WTC11 (cell line): ENCODE results near the gene GABARAPL2. TPM values are rescaled to one million over a fixed set of nuclear protein-coding genes. Genes with fewer than 3 reads are reported as not detected.

Experiments
- ATAC-seq: fragments of 200-7000 bp; cut with Tn5 transposase; 2 replicates; pipeline ENCODE4 v1.10.0; 2021; ENCODE audit warnings: mild to moderate bottlenecking, moderate library complexity
- CTCF ChIA-PET: fragments of 300-600 bp; sonication (Branson Sonifier 250); formaldehyde crosslinking; loops from one replicate; lab custom pipeline; 2021; ENCODE audit warnings: antibody characterized with exemption; lab: Charles Lee
- POLR2A ChIA-PET: fragments of 350-600 bp; sonication (Branson Sonifier 250); formaldehyde crosslinking; loops from one replicate; lab custom pipeline; 2021; ENCODE audit warnings: antibody characterized with exemption; lab: Charles Lee
- DNase-seq: peaks from one replicate; pipeline ENCODE4 v3.0.0; 2021; ENCODE audit warnings: low spot score
- H3K27ac Mint-ChIP-seq: 2 replicates; pipeline ENCODE4 v1.8.0; 2021; ENCODE audit warnings: mixed read lengths
- H3K27me3 Mint-ChIP-seq: 2 replicates; pipeline ENCODE4 v1.8.0; 2021; ENCODE audit warnings: low read depth, mild to moderate bottlenecking, moderate library complexity, mixed read lengths
- H3K36me3 Mint-ChIP-seq: 2 replicates; pipeline ENCODE4 v1.8.0; 2021; ENCODE audit warnings: mixed read lengths
- H3K4me1 Mint-ChIP-seq: 2 replicates; pipeline ENCODE4 v1.8.0; 2022; ENCODE audit warnings: mixed read lengths
- H3K4me3 Mint-ChIP-seq: 2 replicates; pipeline ENCODE4 v1.8.0; 2021; ENCODE audit warnings: mild to moderate bottlenecking, moderate library complexity, mixed read lengths
- H3K9me3 Mint-ChIP-seq: 2 replicates; pipeline ENCODE4 v1.8.0; 2021; ENCODE audit warnings: mixed read lengths
- ARID4B ChIP-seq: sonication (generic); formaldehyde crosslinking; IDR thresholded peaks from 2 replicates; pipeline ENCODE4 v1.8.0; 2023; ENCODE audit warnings: missing genetic modification reagents, mild to moderate bottlenecking, borderline replicate concordance
- ATF1 ChIP-seq: sonication (generic); formaldehyde crosslinking; IDR thresholded peaks from 2 replicates; pipeline ENCODE4 v1.8.1; 2023; ENCODE audit warnings: mild to moderate bottlenecking, moderate library complexity, missing genetic modification reagents
- CBFB ChIP-seq: sonication (generic); formaldehyde crosslinking; IDR thresholded peaks from 2 replicates; pipeline ENCODE4 v1.8.1; 2022; ENCODE audit warnings: mild to moderate bottlenecking, low read depth, missing genetic modification reagents
- CREB1 ChIP-seq: sonication (generic); formaldehyde crosslinking; IDR thresholded peaks from 2 replicates; pipeline ENCODE4 v1.8.0; 2023; ENCODE audit warnings: mild to moderate bottlenecking, missing genetic modification reagents
- ELF4 ChIP-seq: sonication (generic); formaldehyde crosslinking; IDR thresholded peaks from 2 replicates; pipeline ENCODE4 v1.8.1; 2022; ENCODE audit warnings: low read depth, mild to moderate bottlenecking, moderate library complexity, missing genetic modification reagents
- FOXP1 ChIP-seq: sonication (generic); formaldehyde crosslinking; IDR thresholded peaks from 2 replicates; pipeline ENCODE4 v1.8.0; 2022; ENCODE audit warnings: missing genetic modification reagents, mild to moderate bottlenecking, moderate library complexity, borderline replicate concordance
- GABPB1 ChIP-seq: sonication (generic); formaldehyde crosslinking; IDR thresholded peaks from 2 replicates; pipeline ENCODE4 v1.8.1; 2023; ENCODE audit warnings: mild to moderate bottlenecking, missing genetic modification reagents
- IRF2 ChIP-seq: sonication (generic); formaldehyde crosslinking; IDR thresholded peaks from 2 replicates; pipeline ENCODE4 v1.8.0; 2022; ENCODE audit warnings: low read depth, missing genetic modification reagents, borderline replicate concordance
- MXD4 ChIP-seq: fragments of 250-450 bp; sonication (Bioruptor Pico); IDR thresholded peaks from 2 replicates; pipeline ENCODE4 v1.8.0; 2021; ENCODE audit warnings: mild to moderate bottlenecking, moderate library complexity, borderline replicate concordance
- NR3C1 ChIP-seq: sonication (generic); formaldehyde crosslinking; conservative IDR thresholded peaks from 2 replicates; pipeline ENCODE4 v1.8.1; 2023; ENCODE audit warnings: low read depth, mild to moderate bottlenecking, missing genetic modification reagents
- OVOL2 ChIP-seq: fragments of 250-450 bp; sonication (Bioruptor Pico); IDR thresholded peaks from 2 replicates; pipeline ENCODE4 v1.9.0; 2021; ENCODE audit warnings: mild to moderate bottlenecking, borderline replicate concordance
- STAT6 ChIP-seq: sonication (generic); formaldehyde crosslinking; conservative IDR thresholded peaks from 2 replicates; pipeline ENCODE4 v1.8.1; 2023; ENCODE audit warnings: mild to moderate bottlenecking, low read depth, missing genetic modification reagents, moderate library complexity
- TEAD1 ChIP-seq: sonication (generic); formaldehyde crosslinking; IDR thresholded peaks from 2 replicates; pipeline ENCODE4 v1.8.0; 2022; ENCODE audit warnings: mild to moderate bottlenecking, missing genetic modification reagents
- ZBTB21 ChIP-seq: sonication (generic); formaldehyde crosslinking; IDR thresholded peaks from 2 replicates; pipeline ENCODE4 v1.8.1; 2023; ENCODE audit warnings: mild to moderate bottlenecking, missing genetic modification reagents, borderline replicate concordance
- ZNF121 ChIP-seq: sonication (generic); formaldehyde crosslinking; IDR thresholded peaks from 2 replicates; pipeline ENCODE4 v1.8.0; 2023; ENCODE audit warnings: missing genetic modification reagents
- ZNF232 ChIP-seq: sonication (generic); formaldehyde crosslinking; IDR thresholded peaks from 2 replicates; pipeline ENCODE4 v1.8.0; 2022; ENCODE audit warnings: mild to moderate bottlenecking, missing genetic modification reagents
- ZSCAN18 ChIP-seq: fragments of 250-450 bp; sonication (Bioruptor Pico); IDR thresholded peaks from 2 replicates; pipeline ENCODE4 v2.1.2; 2022; ENCODE audit warnings: mild to moderate bottlenecking, moderate library complexity
- total RNA-seq: library from RNA; stranded (reverse); gene quantifications from 3 replicates; pipeline ENCODE4 v1.2.3, GENCODE V29; 2021
- TF ChIP-seq, protein P1 (sequence below): sonication (generic); formaldehyde crosslinking; IDR thresholded peaks from 2 replicates; pipeline ENCODE4 v1.8.1; 2023; ENCODE audit warnings: mild to moderate bottlenecking, missing genetic modification reagents
- TF ChIP-seq, protein P2 (sequence below): sonication (generic); formaldehyde crosslinking; IDR thresholded peaks from 2 replicates; pipeline ENCODE4 v1.8.0; 2023; ENCODE audit warnings: mild to moderate bottlenecking, missing genetic modification reagents
- TF ChIP-seq, protein P3 (sequence below): sonication (generic); formaldehyde crosslinking; IDR thresholded peaks from 2 replicates; pipeline ENCODE4 v1.8.0; 2022; ENCODE audit warnings: mild to moderate bottlenecking, missing genetic modification reagents

Gene GABARAPL2
- total RNA-seq, 1 experiment from 2014 or later = 60.8 TPM

DNA sequence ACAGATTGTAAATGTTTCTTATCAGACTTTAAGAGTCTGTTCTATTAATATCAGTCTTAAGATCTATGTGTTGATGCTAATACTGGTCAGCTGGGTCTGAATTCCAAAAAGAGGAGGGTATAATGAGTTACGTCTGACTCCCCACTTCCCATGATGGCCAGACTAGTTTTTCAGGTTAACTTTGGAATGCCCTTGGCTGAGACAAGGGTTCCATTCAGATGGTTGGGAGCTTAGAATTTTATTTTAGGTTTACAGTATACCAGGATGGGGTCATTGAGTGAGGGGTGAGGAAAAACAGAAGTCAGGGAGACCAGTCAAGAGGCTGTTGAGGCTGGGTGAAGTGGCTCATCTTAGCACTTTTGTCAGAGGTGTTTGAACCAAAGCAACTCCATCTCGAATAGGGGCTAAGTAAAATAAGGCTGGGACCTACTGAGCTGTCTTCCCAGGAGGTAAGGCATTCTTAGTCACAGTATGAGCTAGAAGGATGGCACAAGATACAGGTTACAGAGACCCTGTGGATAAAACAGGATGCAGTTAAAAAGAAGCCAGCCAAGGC, 7.3 kb upstream of the GABARAPL2 start:
- ChIA-PET POLR2A (interaction anchor here (0.6 kb wide), 1 partner anchor 133 kb away, joined by 8 read pairs; no protein-coding TSS in a partner anchor), CTCF (interaction anchor here (0.8 to 2.1 kb wide), 3 partner anchors 8 to 94 kb away, joined by 3 to 9 read pairs (median 5); partner anchors contain the start of gene TMEM170A)
- peaks cover 3% of the 10 kb centered on the region; the same call in 1 of the 2 replicates for H3K9me3 Mint-ChIP-seq
- peaks cover 39% of the 10 kb centered on the region for H3K4me1 Mint-ChIP-seq
- H3K27me3 Mint-ChIP-seq = peaks cover 3% of the 10 kb centered on the region; the same call in 1 of the 2 replicates
- no peaks in the 10 kb centered on the region for H3K36me3 Mint-ChIP-seq
- H3K27ac Mint-ChIP-seq = peak overlapping the region; percentile 52
- ATAC-seq (no peak), DNase-seq (no peak)
- no peak overlapping the region for H3K4me3 Mint-ChIP-seq
- TF ChIP-seq ZSCAN18 (CRISPR knock-in tag) (no peak), TEAD1 (CRISPR knock-in tag) (no peak), NR3C1 (CRISPR knock-in tag) (no peak), STAT6 (no peak), CBFB (CRISPR knock-in tag) (no peak), ZNF232 (no peak), CREB1 (CRISPR knock-in tag) (no peak), MXD4 (CRISPR knock-in tag) (no peak), ARID4B (CRISPR knock-in tag) (no peak), GABPB1 (CRISPR knock-in tag) (no peak), IRF2 (CRISPR knock-in tag) (no peak), ATF1 (CRISPR knock-in tag) (no peak), OVOL2 (CRISPR knock-in tag) (no peak), ZNF121 (CRISPR knock-in tag) (no peak), FOXP1 (CRISPR knock-in tag) (no peak), ZBTB21 (no peak), ELF4 (CRISPR knock-in tag) (no peak)
- TF ChIP-seq, protein P1, sequence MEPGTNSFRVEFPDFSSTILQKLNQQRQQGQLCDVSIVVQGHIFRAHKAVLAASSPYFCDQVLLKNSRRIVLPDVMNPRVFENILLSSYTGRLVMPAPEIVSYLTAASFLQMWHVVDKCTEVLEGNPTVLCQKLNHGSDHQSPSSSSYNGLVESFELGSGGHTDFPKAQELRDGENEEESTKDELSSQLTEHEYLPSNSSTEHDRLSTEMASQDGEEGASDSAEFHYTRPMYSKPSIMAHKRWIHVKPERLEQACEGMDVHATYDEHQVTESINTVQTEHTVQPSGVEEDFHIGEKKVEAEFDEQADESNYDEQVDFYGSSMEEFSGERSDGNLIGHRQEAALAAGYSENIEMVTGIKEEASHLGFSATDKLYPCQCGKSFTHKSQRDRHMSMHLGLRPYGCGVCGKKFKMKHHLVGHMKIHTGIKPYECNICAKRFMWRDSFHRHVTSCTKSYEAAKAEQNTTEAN = no peak
- TF ChIP-seq, protein P2, sequence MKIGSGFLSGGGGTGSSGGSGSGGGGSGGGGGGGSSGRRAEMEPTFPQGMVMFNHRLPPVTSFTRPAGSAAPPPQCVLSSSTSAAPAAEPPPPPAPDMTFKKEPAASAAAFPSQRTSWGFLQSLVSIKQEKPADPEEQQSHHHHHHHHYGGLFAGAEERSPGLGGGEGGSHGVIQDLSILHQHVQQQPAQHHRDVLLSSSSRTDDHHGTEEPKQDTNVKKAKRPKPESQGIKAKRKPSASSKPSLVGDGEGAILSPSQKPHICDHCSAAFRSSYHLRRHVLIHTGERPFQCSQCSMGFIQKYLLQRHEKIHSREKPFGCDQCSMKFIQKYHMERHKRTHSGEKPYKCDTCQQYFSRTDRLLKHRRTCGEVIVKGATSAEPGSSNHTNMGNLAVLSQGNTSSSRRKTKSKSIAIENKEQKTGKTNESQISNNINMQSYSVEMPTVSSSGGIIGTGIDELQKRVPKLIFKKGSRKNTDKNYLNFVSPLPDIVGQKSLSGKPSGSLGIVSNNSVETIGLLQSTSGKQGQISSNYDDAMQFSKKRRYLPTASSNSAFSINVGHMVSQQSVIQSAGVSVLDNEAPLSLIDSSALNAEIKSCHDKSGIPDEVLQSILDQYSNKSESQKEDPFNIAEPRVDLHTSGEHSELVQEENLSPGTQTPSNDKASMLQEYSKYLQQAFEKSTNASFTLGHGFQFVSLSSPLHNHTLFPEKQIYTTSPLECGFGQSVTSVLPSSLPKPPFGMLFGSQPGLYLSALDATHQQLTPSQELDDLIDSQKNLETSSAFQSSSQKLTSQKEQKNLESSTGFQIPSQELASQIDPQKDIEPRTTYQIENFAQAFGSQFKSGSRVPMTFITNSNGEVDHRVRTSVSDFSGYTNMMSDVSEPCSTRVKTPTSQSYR (CRISPR knock-in tag) = no peak
- TF ChIP-seq, protein P3, sequence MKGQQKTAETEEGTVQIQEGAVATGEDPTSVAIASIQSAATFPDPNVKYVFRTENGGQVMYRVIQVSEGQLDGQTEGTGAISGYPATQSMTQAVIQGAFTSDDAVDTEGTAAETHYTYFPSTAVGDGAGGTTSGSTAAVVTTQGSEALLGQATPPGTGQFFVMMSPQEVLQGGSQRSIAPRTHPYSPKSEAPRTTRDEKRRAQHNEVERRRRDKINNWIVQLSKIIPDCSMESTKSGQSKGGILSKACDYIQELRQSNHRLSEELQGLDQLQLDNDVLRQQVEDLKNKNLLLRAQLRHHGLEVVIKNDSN = no peak
